ENCODE results near the gene CCDC74A.
A peak's percentile ranks its signal among the peaks of the same experiment; 100 is the strongest.
"Not testable (repeated sequence)": the region's sequence is repeated elsewhere in the genome, so short reads cannot be mapped to it uniquely, and the experiment has no call there.

The CCDC74A gene

DNA sequence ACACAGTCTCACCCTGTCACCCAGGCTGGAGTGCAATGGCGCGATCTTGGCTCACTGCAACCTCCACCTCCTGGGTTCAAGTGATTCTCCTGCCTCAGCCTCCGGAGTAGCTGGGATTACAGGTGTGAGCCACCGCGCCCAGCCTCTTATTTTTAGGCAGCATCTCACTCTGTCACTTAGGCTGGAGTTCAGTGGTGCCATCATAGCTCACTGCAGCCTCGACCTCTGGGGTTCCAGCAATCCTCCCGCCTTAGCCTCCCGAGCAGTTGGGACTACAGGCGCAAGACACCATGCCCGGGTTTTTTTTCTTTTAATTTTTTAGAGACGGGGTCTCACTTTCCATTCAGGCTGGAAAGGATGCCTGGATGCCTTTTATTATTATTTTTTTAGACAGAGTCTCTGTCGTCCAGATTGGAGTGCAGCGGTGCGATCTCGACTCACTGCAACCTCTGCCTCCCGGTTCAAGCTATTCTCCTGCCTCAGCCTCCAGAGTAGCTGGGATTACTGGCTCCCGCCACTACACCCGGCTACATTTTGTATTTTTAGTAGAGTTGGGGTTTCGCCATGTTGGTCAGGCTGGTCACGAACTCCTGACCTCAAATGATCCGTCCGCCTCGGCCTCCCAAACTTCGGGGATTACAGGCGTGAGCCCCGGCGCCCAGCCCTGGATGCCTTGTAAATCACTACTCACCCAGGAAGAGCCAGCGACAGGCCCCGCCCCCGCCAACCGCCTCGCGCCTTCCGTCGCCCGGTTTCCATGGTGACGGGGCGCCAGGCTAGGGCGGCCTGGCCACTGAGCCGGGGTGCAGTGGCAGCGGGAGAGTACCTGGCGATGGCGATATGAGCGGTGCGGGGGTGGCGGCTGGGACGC is at the start of gene CCDC74A:
CCDC74A (plus strand) TSS at position 758 of the 871 bp plus-strand sequence; CDS start at position 841, 83 bp downstream.
- not testable (repeated sequence) for DNase-seq (ENCODE audit: low spot score)

DNA sequence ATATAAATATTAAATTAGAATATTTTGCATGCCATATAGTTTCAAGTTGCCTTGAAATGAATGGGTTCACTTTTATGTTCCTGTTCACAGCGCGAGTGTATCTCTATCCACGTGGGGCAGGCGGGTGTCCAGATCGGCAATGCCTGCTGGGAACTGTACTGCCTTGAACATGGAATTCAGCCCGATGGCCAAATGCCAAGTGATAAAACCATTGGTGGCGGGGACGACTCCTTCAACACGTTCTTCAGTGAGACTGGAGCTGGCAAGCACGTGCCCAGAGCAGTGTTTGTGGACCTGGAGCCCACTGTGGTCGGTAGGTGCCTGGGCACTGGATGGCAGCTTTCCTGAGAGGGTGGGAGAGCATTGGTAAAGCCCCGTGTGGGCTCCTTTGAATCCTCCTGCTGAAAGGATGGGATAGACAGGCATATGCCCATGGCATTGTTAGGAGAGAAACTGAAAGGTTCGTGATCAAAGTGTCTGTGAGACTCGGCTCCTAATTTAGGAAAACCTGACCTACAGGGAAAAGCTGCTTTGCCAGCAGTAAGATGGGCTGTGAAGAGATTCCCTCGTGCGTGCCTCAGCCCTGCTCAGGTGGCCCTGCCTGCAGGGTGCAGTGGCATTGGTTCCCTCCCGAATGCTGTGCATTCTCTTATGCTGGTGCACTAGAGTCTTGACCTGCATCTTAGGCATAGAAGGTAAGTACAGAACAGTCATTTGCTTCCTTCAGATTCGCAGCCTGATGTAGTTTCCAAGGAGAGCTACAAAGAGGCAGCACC is 49.4 kb upstream of the CCDC74A start:
- DNase-seq (ENCODE audit: low spot score), result not testable (repeated sequence)

DNA sequence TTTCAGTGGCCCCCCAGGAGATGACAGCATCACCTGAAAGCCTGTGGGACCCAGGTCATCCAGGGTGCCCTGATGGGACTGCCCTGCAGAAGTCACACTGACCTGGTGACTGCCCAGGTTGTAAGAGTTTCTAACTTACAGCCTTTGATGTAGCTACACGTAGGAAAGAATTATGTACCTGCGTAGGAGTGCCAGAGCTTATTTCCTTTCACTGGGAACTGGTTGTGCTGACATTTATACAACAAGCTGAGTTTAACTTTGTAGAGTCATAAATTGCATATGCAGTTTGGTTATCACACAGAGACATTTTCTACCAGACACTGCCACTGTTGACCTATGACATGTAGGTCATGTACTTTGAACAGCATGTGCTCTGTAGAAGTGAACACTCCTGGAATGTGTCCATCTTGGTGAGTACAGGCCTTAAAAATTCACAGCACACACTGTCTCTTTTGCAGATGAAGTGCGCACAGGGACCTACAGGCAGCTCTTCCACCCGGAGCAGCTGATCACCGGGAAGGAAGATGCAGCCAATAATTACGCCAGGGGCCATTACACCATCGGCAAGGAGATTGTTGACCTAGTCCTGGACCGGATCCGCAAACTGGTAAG is 48.7 kb upstream of the CCDC74A start:
- not testable (repeated sequence) for DNase-seq (ENCODE audit: low spot score)

DNA sequence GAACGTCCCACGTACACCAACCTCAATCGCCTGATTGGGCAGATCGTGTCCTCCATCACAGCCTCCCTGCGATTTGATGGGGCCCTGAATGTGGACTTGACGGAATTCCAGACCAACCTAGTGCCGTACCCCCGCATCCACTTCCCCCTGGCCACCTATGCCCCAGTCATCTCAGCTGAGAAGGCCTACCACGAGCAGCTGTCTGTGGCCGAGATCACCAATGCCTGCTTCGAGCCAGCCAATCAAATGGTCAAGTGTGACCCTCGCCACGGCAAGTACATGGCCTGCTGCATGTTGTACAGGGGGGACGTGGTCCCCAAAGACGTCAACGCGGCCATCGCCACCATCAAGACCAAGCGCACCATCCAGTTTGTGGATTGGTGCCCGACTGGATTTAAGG is 47.3 kb upstream of the CCDC74A start:
- DNase-seq (ENCODE audit: low spot score), result not testable (repeated sequence)

- not testable (repeated sequence) for DNase-seq (ENCODE audit: low spot score)
Measured at GRCh38 chr2:131482506-131483155, 45.1 kb upstream of the CCDC74A start.

GRCh38 chr2:131483981-131484820 is 43.5 kb upstream of the CCDC74A start:
- DNase-seq (ENCODE audit: low spot score), result not testable (repeated sequence)

GRCh38 chr2:131484906-131485460 is 42.7 kb upstream of the CCDC74A start:
- not testable (repeated sequence) for DNase-seq (ENCODE audit: low spot score)

DNA sequence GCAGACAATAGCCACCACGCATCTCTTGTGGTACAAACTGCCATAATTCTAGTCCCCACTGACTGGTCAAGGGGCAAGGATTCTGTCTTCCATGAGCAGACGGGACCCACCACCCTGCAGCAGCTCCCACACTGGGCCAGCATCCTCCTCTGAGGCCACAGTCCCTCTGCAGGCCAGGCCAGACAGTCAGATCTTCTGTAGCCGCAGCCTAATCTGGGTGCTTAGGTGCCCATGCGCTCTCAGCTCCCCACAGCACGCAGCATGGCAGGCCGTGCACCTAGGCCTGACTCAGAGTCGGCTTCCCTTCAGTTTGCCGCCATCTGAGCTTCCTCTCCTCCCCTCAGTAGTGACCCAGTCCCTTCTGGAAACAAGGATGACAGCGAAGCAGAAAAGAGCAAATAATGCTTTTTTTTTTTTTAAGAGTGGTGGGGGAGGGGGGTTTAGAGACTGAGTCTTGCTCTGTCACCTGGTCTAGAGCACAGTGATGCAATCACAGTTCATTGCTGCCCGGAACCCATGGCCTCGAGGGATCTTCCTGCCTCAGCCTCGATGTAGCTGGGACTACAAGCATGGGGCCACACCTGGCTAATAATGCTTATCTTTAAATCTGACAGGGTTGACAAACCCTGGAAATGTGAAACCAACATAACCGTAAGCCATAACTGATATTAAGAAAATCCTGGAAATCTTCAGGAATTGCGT is 41.3 kb upstream of the CCDC74A start:
- DNase-seq (ENCODE audit: low spot score), result not testable (repeated sequence)

GRCh38 chr2:131488306-131489205 is 39.1 kb upstream of the CCDC74A start:
- DNase-seq (ENCODE audit: low spot score), result no peak

DNA sequence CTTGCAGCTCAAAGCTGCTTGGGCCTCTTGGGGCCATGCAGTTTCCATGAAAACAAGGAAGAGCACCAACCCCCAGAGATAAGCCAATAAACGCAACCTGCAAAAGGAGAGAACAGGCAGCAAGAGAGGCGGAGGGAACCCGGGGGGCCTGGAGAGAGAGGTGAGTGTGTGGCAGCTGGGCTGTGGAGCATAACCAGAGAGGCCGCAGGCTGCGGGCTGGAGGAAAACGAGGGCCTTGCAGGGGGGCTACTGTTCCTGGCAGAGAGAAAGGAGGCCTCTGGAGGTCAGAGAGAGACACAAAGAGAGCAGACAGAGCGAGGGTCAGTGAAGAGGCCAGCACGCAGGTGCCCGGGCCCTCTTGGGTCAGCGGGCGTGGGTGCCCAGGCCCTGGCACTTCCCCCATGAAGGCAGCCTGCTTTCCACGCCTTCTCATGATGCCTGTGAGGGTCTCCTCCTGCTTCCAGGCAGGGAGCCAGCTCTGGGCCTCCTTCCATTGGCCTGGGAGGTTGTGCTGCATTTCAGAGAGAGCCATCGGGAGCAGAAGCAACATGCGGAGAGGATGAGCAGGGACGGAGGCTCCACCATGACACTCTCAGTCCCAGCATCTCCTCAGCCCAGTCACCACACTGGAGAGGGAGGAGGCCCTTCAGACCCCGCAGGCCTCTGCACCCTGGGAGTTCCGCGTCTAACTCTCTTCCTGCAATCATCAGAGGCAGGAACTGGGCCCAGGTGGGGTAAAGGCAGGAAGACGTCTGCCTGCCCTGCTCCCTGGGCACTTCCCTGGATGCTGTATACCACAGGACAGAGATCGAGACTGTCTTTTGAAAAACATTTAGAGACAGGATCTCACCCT is 36.8 kb upstream of the CCDC74A start:
- DNase-seq (ENCODE audit: low spot score), result not testable (repeated sequence)

GRCh38 chr2:131491469-131491836 is 36.2 kb upstream of the CCDC74A start:
- DNase-seq (ENCODE audit: low spot score), result not testable (repeated sequence)

DNA sequence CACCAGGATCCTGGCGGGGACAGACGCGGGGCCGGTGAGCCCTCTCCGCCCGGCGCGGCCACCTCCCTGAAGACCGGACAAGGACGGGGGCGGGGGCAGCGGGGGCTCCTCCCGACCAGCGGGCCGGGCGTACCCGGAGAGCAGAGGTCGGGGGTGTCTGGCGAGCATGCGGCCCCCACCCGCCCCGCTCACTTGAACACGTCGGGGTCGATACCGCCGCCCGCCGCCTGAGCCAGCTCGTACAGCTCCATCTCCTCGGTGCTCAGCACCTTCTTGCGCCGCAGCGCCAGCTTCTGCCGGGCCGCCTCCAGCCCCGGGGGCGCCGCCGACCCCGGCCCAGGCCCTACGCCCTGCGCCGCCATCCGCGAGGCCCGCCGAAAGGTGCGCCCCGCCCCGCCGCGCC is 35.7 kb upstream of the CCDC74A start, which contains the start of gene MZT2A:
MZT2A (minus strand) TSS at position 383 of the 403 bp plus-strand sequence; CDS start at position 362, 21 bp downstream.
- DNase-seq (ENCODE audit: low spot score), result peak; percentile 31

- peak; percentile 100 for DNase-seq (ENCODE audit: low spot score)
Measured at GRCh38 chr2:131492418-131493198, 35.1 kb upstream of the CCDC74A start.

- no peak for DNase-seq (ENCODE audit: low spot score)
Measured at GRCh38 chr2:131493199-131493968, 34.3 kb upstream of the CCDC74A start.

- DNase-seq (ENCODE audit: low spot score), result not testable (repeated sequence)
Measured at GRCh38 chr2:131495506-131495905, 32.2 kb upstream of the CCDC74A start.

GRCh38 chr2:131498321-131498973 is 29.2 kb upstream of the CCDC74A start:
- DNase-seq (ENCODE audit: low spot score), result not testable (repeated sequence)
